ENCODE results near the gene RAB44. TPM values are rescaled to one million over a fixed set of nuclear protein-coding genes. Genes with fewer than 3 reads are reported as not detected.

The RAB44 gene
- polyA plus RNA-seq, 1 of the 3 experiments (the other 2 are of a cell fraction), result 0.12 TPM

GRCh38 chr6:36655085-36655724, 42.4 kb upstream of the RAB44 start (continued):
- TF ChIP-seq IRF3 (IDR thresholded peaks at IDR 0.05; ENCODE audit: low read depth, low read length), result no peak
- TF ChIP-seq SIN3A (IDR thresholded peaks at IDR 0.05; ENCODE audit: borderline replicate concordance, low read depth, low read length), result no peak
- TF ChIP-seq YY1 (IDR thresholded peaks at IDR 0.05; ENCODE audit: low read depth), result no peak
- no peak for TF ChIP-seq NRF1 (IDR thresholded peaks at IDR 0.05; ENCODE audit: low read depth, low read length)
- TF ChIP-seq, protein P1, sequence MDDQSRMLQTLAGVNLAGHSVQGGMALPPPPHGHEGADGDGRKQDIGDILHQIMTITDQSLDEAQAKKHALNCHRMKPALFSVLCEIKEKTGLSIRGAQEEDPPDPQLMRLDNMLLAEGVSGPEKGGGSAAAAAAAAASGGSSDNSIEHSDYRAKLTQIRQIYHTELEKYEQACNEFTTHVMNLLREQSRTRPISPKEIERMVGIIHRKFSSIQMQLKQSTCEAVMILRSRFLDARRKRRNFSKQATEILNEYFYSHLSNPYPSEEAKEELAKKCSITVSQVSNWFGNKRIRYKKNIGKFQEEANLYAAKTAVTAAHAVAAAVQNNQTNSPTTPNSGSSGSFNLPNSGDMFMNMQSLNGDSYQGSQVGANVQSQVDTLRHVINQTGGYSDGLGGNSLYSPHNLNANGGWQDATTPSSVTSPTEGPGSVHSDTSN (IDR thresholded peaks at IDR 0.05), result no peak
- TF ChIP-seq, protein P2, sequence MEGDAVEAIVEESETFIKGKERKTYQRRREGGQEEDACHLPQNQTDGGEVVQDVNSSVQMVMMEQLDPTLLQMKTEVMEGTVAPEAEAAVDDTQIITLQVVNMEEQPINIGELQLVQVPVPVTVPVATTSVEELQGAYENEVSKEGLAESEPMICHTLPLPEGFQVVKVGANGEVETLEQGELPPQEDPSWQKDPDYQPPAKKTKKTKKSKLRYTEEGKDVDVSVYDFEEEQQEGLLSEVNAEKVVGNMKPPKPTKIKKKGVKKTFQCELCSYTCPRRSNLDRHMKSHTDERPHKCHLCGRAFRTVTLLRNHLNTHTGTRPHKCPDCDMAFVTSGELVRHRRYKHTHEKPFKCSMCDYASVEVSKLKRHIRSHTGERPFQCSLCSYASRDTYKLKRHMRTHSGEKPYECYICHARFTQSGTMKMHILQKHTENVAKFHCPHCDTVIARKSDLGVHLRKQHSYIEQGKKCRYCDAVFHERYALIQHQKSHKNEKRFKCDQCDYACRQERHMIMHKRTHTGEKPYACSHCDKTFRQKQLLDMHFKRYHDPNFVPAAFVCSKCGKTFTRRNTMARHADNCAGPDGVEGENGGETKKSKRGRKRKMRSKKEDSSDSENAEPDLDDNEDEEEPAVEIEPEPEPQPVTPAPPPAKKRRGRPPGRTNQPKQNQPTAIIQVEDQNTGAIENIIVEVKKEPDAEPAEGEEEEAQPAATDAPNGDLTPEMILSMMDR (IDR thresholded peaks at IDR 0.05), result no peak

GRCh38 chr6:36656441-36656840, 41.2 kb upstream of the RAB44 start:
- H3K36me3 ChIP-seq (replicated peaks in 1 of 2; ENCODE audit: control insufficient read depth in 1 of 2, insufficient read depth in 2 of 2, low read length in 1 of 2), result no peaks in the 10 kb centered on the region
- H2AFZ ChIP-seq (ENCODE audit: low read depth), result no peak overlapping the region
- H3K79me2 ChIP-seq (ENCODE audit: insufficient read depth), result no peaks in the 10 kb centered on the region
- ChIA-PET CTCF (interaction anchor here (0.6 to 1.8 kb wide), 3 partner anchors 13 to 1116 kb away, joined by 3 to 5 read pairs (median 3); no protein-coding TSS in a partner anchor), POLR2A (interaction anchor here (1.3 kb wide), 1 partner anchor 11 kb away, joined by 5 read pairs; no protein-coding TSS in a partner anchor)
- H3K27ac ChIP-seq (ENCODE audit: low read depth in 2 of 2, low read length in 1 of 2), result peak overlapping the region in 1 of 2 experiments; percentile 94; a peak in 1 of 4 replicates
- TF ChIP-seq SMC3 (IDR thresholded peaks at IDR 0.05; ENCODE audit: low read depth, low read length) (no peak), YY1 (IDR thresholded peaks at IDR 0.05; ENCODE audit: low read depth) (no peak), MXI1 (IDR thresholded peaks at IDR 0.05; ENCODE audit: low read depth, low read length) (no peak), MAX (IDR thresholded peaks at IDR 0.05; ENCODE audit: low read depth) (no peak), JUND (IDR thresholded peaks at IDR 0.05) (no peak), TEAD4 (IDR thresholded peaks at IDR 0.05; ENCODE audit: borderline replicate concordance, insufficient read depth) (no peak), GABPA (IDR thresholded peaks at IDR 0.05; ENCODE audit: low read depth) (no peak), NFIC (IDR thresholded peaks at IDR 0.05; ENCODE audit: borderline replicate concordance) (no peak), TCF12 (IDR thresholded peaks at IDR 0.05) (no peak), FOXJ3 (CRISPR knock-in tag; IDR thresholded peaks at IDR 0.05) (no peak), RFX5 (IDR thresholded peaks at IDR 0.05; ENCODE audit: low read length) (no peak), EZH2phosphoT487 (IDR thresholded peaks at IDR 0.05; ENCODE audit: borderline replicate concordance, low read depth) (no peak), ELF1 (IDR thresholded peaks at IDR 0.05) (no peak)
- 68% methylated on average over 5 of the region's 5 CpGs for whole genome bisulfite sequencing (ENCODE audit: low lambda C conversion rate)
- H3K4me2 ChIP-seq, result no peak overlapping the region
- no peaks in the 10 kb centered on the region for H3K27me3 ChIP-seq (ENCODE audit: insufficient read depth)
- peaks cover 2% of the 10 kb centered on the region for H3F3A ChIP-seq (replicated peaks; ENCODE audit: insufficient read depth)
- H3K9me3 ChIP-seq, result no peaks in the 10 kb centered on the region
- no peaks in the 10 kb centered on the region for H4K20me1 ChIP-seq (ENCODE audit: insufficient read depth)
- no peak overlapping the region for H3K4me3 ChIP-seq (ENCODE audit: low read depth in 2 of 2, low read length in 1 of 2)
- H3K9me2 ChIP-seq, result no peaks in the 10 kb centered on the region
- peaks cover 6 to 15% of the 10 kb centered on the region in 2 experiments; a peak in 2 of 4 replicates for H3K4me1 ChIP-seq (ENCODE audit: control insufficient read depth in 1 of 2, insufficient read depth in 2 of 2, low read depth in 1 of 2, low read length in 1 of 2)
- no peak overlapping the region for H3K9ac ChIP-seq
- DNase-seq, result no peak

All from SK-N-SH (cell line).